Fibroblast of lung (primary cell): ENCODE measurements around the gene GPR141.
A peak's percentile ranks its signal among the peaks of the same experiment; 100 is the strongest.

Experiments used
- EZH2 ChIP-seq: IDR thresholded peaks from 2 replicates; pipeline ENCODE4 v1.5.1; 2012; ENCODE audit warnings: low read length, control low read depth, mild to moderate bottlenecking; ENCODE audit errors: missing control alignments
- TF ChIP-seq, protein P1 (sequence below), 2 donors: IDR thresholded peaks in 1 of 2; conservative IDR thresholded peaks in 1 of 2; 1 replicate in 1 of 2; 2 replicates in 1 of 2; pipeline ENCODE4 v1.5.1; 2011 to 2012; ENCODE audit warnings: low read length in 2 of 2, control low read depth in 1 of 2, inconsistent platforms in 1 of 2, low read depth in 1 of 2, mild to moderate bottlenecking in 1 of 2

DNA sequence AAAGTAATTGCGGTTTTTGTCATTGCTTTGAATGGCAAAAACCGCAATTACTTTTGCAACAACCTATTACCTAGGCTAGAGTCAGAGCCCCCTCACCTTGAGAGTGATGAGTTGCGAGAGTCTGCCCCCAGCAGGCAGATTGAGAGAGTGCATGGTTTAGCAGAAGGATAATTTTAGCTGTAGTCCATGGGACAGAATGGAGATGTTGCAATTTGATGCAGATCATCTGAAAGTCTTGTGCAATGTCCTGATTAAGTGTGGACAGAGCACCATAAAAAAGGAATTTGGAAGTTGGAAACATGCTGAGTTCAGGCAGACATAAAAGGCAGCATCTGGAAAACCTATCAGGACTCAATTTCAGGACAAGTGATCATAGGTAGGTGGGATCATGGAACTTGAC is 48.7 kb downstream of the GPR141 start:
- no peak for TF ChIP-seq EZH2
- TF ChIP-seq, protein P1, sequence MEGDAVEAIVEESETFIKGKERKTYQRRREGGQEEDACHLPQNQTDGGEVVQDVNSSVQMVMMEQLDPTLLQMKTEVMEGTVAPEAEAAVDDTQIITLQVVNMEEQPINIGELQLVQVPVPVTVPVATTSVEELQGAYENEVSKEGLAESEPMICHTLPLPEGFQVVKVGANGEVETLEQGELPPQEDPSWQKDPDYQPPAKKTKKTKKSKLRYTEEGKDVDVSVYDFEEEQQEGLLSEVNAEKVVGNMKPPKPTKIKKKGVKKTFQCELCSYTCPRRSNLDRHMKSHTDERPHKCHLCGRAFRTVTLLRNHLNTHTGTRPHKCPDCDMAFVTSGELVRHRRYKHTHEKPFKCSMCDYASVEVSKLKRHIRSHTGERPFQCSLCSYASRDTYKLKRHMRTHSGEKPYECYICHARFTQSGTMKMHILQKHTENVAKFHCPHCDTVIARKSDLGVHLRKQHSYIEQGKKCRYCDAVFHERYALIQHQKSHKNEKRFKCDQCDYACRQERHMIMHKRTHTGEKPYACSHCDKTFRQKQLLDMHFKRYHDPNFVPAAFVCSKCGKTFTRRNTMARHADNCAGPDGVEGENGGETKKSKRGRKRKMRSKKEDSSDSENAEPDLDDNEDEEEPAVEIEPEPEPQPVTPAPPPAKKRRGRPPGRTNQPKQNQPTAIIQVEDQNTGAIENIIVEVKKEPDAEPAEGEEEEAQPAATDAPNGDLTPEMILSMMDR (conservative IDR thresholded peaks at IDR 0.05 in 1 of 2, IDR thresholded peaks at IDR 0.05 in 1 of 2; ENCODE audit: low read depth in 1 of 2, low read length in 2 of 2) = peak in 1 of 2 donors; percentile 7
